DOHH2 (cell line): ENCODE results near the gene MLIP.

Experiments used
- H3F3A ChIP-seq: fragments of 200-600 bp; sonication (generic), shearing (Covaris generic); 2 replicates; pipeline ENCODE4 v1.6.0; 2016; ENCODE audit warnings: antibody characterized with exemption, mild to moderate bottlenecking; ENCODE audit not compliant: control insufficient read depth, insufficient read depth
- H3K27ac ChIP-seq: fragments of 200-600 bp; sonication (generic); 2 replicates; pipeline ENCODE4 v1.5.1; 2014; ENCODE audit warnings: low read depth, mild to moderate bottlenecking, low read length, moderate library complexity
- H3K27me3 ChIP-seq: fragments of 200-600 bp; sonication (generic); 2 replicates; pipeline ENCODE4 v1.6.1; 2014; ENCODE audit warnings: mild to moderate bottlenecking, low read length, mixed read lengths; ENCODE audit not compliant: control insufficient read depth
- H3K36me3 ChIP-seq: fragments of 200-600 bp; sonication (generic); 2 replicates; pipeline ENCODE4 v1.6.1; 2014; ENCODE audit warnings: mild to moderate bottlenecking, low read length, moderate library complexity, mixed read lengths; ENCODE audit not compliant: control insufficient read depth
- H3K4me1 ChIP-seq: fragments of 200-600 bp; sonication (generic); 2 replicates; pipeline ENCODE4 v1.6.1; 2014; ENCODE audit warnings: mild to moderate bottlenecking, low read length, mixed read lengths; ENCODE audit not compliant: control insufficient read depth
- H3K4me2 ChIP-seq: fragments of 200-600 bp; sonication (generic); 2 replicates; pipeline ENCODE4 v1.6.0; 2014; ENCODE audit warnings: mild to moderate bottlenecking, low read length, moderate library complexity
- H3K4me3 ChIP-seq: fragments of 200-600 bp; sonication (generic); 2 replicates; pipeline ENCODE4 v1.5.1; 2014; ENCODE audit warnings: mild to moderate bottlenecking, low read length, mixed read lengths
- H3K79me2 ChIP-seq: fragments of 200-600 bp; sonication (generic); 2 replicates; pipeline ENCODE4 v1.6.1; 2014; ENCODE audit warnings: mild to moderate bottlenecking, low read length, mixed read lengths; ENCODE audit not compliant: control insufficient read depth
- H3K9me2 ChIP-seq: fragments of 200-600 bp; sonication (generic); replicated peaks from 2 replicates; pipeline ENCODE4 v1.6.1; 2014; ENCODE audit warnings: mild to moderate bottlenecking, low read length, mixed read lengths; ENCODE audit not compliant: control insufficient read depth
- H3K9me3 ChIP-seq: fragments of 200-600 bp; sonication (generic); 2 replicates; pipeline ENCODE4 v1.6.1; 2014; ENCODE audit warnings: antibody characterized with exemption, low read length, mixed read lengths; ENCODE audit not compliant: control insufficient read depth, insufficient read depth
- H4K20me1 ChIP-seq: fragments of 200-600 bp; sonication (generic); 2 replicates; pipeline ENCODE4 v1.6.0; 2014; ENCODE audit warnings: low read depth, mild to moderate bottlenecking, antibody characterized with exemption, low read length, moderate library complexity; ENCODE audit not compliant: control insufficient read depth, insufficient read depth
- EZH2phosphoT487 ChIP-seq: fragments of 200-600 bp; sonication (generic); IDR thresholded peaks from 2 replicates; pipeline ENCODE4 v1.6.1; 2017; ENCODE audit warnings: borderline replicate concordance, mild to moderate bottlenecking, antibody characterized with exemption, low read length, moderate library complexity, mixed read lengths
- TF ChIP-seq, protein P1 (sequence below): fragments of 200-600 bp; sonication (generic); IDR thresholded peaks from one replicate; pipeline ENCODE4 v1.5.1; 2014; ENCODE audit warnings: antibody characterized with exemption, mild to moderate bottlenecking, low read depth, low read length; ENCODE audit not compliant: poor library complexity, severe bottlenecking

MLIP gene

DNA sequence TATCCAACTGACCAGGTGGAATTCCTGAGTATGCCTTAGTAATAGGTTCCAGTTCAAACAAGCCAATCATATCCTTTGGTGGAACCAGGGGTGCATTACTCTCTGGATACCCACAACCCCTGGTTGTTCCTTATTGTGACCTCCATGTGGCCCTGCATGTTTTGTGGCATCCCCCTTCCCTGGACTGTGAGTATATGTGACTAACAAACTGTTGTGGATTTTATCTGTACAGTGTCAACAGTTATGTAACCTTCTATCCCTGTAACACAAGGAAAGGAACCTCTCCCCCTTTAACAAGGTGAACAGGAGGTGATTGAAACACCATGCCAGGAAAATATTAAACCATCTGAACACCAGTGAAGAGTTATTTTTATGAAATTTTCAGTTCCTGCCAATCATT lies 46.2 kb downstream of the MLIP start:
- Histone ChIP-seq H3K36me3 (no peaks in the 10 kb centered on the region), H4K20me1 (no peaks in the 10 kb centered on the region), H3F3A (no peaks in the 10 kb centered on the region), H3K4me3 (no peak overlapping the region), H3K79me2 (no peaks in the 10 kb centered on the region), H3K27ac (no peak overlapping the region), H3K27me3 (no peaks in the 10 kb centered on the region), H3K4me1 (no peaks in the 10 kb centered on the region), H3K9me2 (no peaks in the 10 kb centered on the region), H3K9me3 (no peaks in the 10 kb centered on the region), H3K4me2 (no peak overlapping the region)
- no peak for TF ChIP-seq EZH2phosphoT487
- TF ChIP-seq, protein P1, sequence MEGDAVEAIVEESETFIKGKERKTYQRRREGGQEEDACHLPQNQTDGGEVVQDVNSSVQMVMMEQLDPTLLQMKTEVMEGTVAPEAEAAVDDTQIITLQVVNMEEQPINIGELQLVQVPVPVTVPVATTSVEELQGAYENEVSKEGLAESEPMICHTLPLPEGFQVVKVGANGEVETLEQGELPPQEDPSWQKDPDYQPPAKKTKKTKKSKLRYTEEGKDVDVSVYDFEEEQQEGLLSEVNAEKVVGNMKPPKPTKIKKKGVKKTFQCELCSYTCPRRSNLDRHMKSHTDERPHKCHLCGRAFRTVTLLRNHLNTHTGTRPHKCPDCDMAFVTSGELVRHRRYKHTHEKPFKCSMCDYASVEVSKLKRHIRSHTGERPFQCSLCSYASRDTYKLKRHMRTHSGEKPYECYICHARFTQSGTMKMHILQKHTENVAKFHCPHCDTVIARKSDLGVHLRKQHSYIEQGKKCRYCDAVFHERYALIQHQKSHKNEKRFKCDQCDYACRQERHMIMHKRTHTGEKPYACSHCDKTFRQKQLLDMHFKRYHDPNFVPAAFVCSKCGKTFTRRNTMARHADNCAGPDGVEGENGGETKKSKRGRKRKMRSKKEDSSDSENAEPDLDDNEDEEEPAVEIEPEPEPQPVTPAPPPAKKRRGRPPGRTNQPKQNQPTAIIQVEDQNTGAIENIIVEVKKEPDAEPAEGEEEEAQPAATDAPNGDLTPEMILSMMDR = no peak

DNA sequence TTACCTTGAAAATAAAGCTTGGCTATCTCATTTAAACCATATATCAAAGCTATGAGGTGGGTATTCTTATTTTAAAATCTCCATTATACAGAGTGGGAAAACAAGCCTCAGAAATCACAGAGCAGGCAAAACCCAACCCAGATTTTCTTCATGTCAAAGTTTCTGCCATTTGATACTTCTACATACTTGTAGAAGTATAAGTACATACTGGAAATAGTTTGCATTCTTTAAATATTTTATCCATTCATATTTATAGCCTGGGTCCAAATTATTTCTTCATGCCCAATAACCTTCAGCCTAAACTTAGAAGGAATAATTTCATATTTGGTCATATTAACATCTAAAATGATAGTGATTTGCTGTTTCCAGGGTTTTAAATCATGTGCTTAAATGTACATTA lies 61.8 kb downstream of the MLIP start:
- Histone ChIP-seq H3K27ac (no peak overlapping the region), H3K4me3 (no peak overlapping the region), H3K4me1 (no peaks in the 10 kb centered on the region), H3K79me2 (no peaks in the 10 kb centered on the region), H3K9me2 (no peaks in the 10 kb centered on the region), H3K9me3 (no peaks in the 10 kb centered on the region), H3K27me3 (no peaks in the 10 kb centered on the region), H3F3A (no peaks in the 10 kb centered on the region), H3K4me2 (no peak overlapping the region), H4K20me1 (no peaks in the 10 kb centered on the region), H3K36me3 (no peaks in the 10 kb centered on the region)
- TF ChIP-seq EZH2phosphoT487 = no peak
- TF ChIP-seq, protein P1 = no peak

DNA sequence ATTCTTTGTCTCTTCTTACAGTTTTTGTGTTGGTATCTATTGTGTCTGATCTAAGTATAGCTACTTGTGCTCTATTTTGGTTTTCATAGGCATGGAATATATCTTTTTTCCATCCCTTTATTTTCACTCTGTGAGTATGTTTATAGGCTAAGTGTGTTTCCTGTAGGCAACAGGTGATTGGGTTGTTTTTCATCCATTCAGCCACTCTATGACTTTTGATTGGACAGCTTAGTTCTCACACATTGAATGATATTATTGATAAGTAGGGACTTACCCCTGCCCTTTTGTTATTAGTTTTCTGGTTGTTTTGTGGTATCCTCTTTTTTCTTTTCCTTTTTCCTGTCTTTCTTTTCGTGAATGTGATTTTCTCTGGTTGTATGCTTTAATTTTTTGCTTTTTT lies 67.9 kb downstream of the MLIP start:
- Histone ChIP-seq H3K9me3 (no peaks in the 10 kb centered on the region), H3K9me2 (no peaks in the 10 kb centered on the region), H3K36me3 (no peaks in the 10 kb centered on the region), H3K4me3 (no peak overlapping the region), H4K20me1 (no peaks in the 10 kb centered on the region), H3K27ac (no peak overlapping the region), H3K4me2 (no peak overlapping the region), H3K4me1 (no peaks in the 10 kb centered on the region), H3F3A (no peaks in the 10 kb centered on the region), H3K27me3 (no peaks in the 10 kb centered on the region), H3K79me2 (no peaks in the 10 kb centered on the region)
- TF ChIP-seq, protein P1 = no peak
- TF ChIP-seq EZH2phosphoT487 = no peak

DNA sequence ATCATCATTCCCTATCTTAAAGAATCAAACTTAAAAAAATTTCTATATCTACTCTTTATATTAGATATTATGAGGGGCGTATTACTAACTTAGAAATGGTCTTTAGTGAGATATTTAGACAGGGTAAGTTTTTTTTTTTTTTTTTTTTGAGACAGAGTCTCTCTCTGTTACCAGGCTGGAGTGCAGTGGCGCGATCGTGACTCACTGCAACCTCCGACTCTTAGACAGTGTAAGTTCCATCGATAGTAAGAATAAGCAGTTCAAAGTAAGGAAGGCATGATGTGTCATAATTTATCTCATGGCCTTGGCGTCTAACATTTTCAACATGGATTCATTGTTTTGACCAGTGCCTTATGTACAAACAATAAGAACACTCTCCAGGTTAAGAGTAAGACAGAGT lies 72.4 kb downstream of the MLIP start:
- Histone ChIP-seq H4K20me1 (no peaks in the 10 kb centered on the region), H3K27me3 (no peaks in the 10 kb centered on the region), H3K4me3 (no peak overlapping the region), H3K4me1 (no peaks in the 10 kb centered on the region), H3K9me2 (no peaks in the 10 kb centered on the region), H3K9me3 (no peaks in the 10 kb centered on the region), H3K4me2 (no peak overlapping the region), H3K79me2 (no peaks in the 10 kb centered on the region), H3K36me3 (no peaks in the 10 kb centered on the region), H3F3A (no peaks in the 10 kb centered on the region), H3K27ac (no peak overlapping the region)
- TF ChIP-seq, protein P1 = no peak
- TF ChIP-seq EZH2phosphoT487 = no peak
